Endothelial cell of umbilical vein (primary cell): ENCODE results near the gene OR6B3. TPM values are rescaled to one million over a fixed set of nuclear protein-coding genes. Genes with fewer than 3 reads are reported as not detected.

Experiments used
- BruUV-seq: library from RNA; stranded (reverse); fragments of 400-500 nt; replicated peaks from 2 replicates; lab custom pipeline; 2021; lab: Mats Ljungman, UMichigan
- CTCF ChIA-PET: fragments of 300-600, 350-600 bp; sonication (Branson Sonifier 250); formaldehyde crosslinking; loops from one replicate; lab custom pipeline; 2021; ENCODE audit warnings: antibody characterized with exemption, inconsistent platforms; lab: Charles Lee
- POLR2A ChIA-PET: fragments of 300-600, 350-600 bp; sonication (Branson Sonifier 250); formaldehyde crosslinking; loops from one replicate; lab custom pipeline; 2021; ENCODE audit warnings: antibody characterized with exemption, inconsistent platforms; lab: Charles Lee
- DNase-seq: peaks from one replicate; pipeline ENCODE4 v3.0.0-alpha.2; 2011; ENCODE audit warnings: low read depth, low spot score
- FAIRE-seq: peaks from 2 replicates; lab custom pipeline; 2011; peaks lifted over from hg19 to GRCh38; lab: Jason Lieb, UNC
- H2AFZ ChIP-seq: 2 replicates; pipeline ENCODE4 v1.6.0; 2012; ENCODE audit warnings: low read depth, low read length, control low read depth, inconsistent platforms
- H3K27ac ChIP-seq: 2 replicates; pipeline ENCODE4 v1.5.1; 2011; ENCODE audit warnings: low read depth, mild to moderate bottlenecking, control low read depth, low read length, moderate library complexity; ENCODE audit not compliant: insufficient read depth
- H3K27me3 ChIP-seq, 2 experiments: 2 replicates each; pipeline versions ENCODE4 v1.6.0 to v1.6.1; 2011; ENCODE audit warnings: low read length in 2 of 2, mixed read lengths in 1 of 2; ENCODE audit not compliant: control insufficient read depth in 2 of 2, insufficient read depth in 2 of 2
- H3K36me3 ChIP-seq, 2 experiments: 2 replicates in 1 of 2; 3 replicates in 1 of 2; pipeline ENCODE4 v1.5.1; 2011; ENCODE audit warnings: low read length in 2 of 2, mild to moderate bottlenecking in 1 of 2, moderate library complexity in 1 of 2; ENCODE audit not compliant: control insufficient read depth in 2 of 2, insufficient read depth in 2 of 2; ENCODE audit errors: extremely low read depth in 1 of 2
- H3K4me1 ChIP-seq: 3 replicates; pipeline ENCODE4 v1.5.1; 2011; ENCODE audit warnings: mild to moderate bottlenecking, low read length; ENCODE audit not compliant: control insufficient read depth, insufficient read depth; ENCODE audit errors: extremely low read depth
- H3K4me2 ChIP-seq: 2 replicates; pipeline ENCODE4 v1.6.1; 2011; ENCODE audit warnings: low read length, control low read depth, mixed read lengths; ENCODE audit not compliant: insufficient read depth
- H3K4me3 ChIP-seq, 3 experiments: fragments of 200-600 bp in 1 of 3; sonication (generic), shearing (Covaris generic) in 1 of 3; replicated peaks in 1 of 3; 2 replicates each; pipeline ENCODE4 v1.5.1; 2011 to 2016; ENCODE audit warnings: control low read depth in 3 of 3, low read length in 3 of 3, mild to moderate bottlenecking in 2 of 3, inconsistent platforms in 1 of 3, low read depth in 1 of 3, moderate library complexity in 1 of 3; ENCODE audit not compliant: insufficient read depth in 1 of 3
- H3K79me2 ChIP-seq: 2 replicates; pipeline ENCODE4 v1.6.0; 2012; ENCODE audit warnings: low read length, inconsistent platforms; ENCODE audit not compliant: control insufficient read depth, insufficient read depth
- H3K9ac ChIP-seq: replicated peaks from 2 replicates; pipeline ENCODE3; 2011; ENCODE audit warnings: low read length, control low read depth; ENCODE audit not compliant: insufficient read depth; ENCODE audit errors: extremely low read depth
- H3K9me1 ChIP-seq: replicated peaks from 3 replicates; pipeline ENCODE4 v1.6.0; 2011; ENCODE audit warnings: mild to moderate bottlenecking, low read length; ENCODE audit not compliant: control insufficient read depth, insufficient read depth; ENCODE audit errors: extremely low read depth
- H3K9me3 ChIP-seq: replicated peaks from 2 replicates; pipeline ENCODE4 v1.5.1; 2012; ENCODE audit warnings: low read length, inconsistent platforms; ENCODE audit not compliant: control insufficient read depth, insufficient read depth
- H4K20me1 ChIP-seq: replicated peaks from 2 replicates; pipeline ENCODE3; 2011; ENCODE audit warnings: mild to moderate bottlenecking, low read length; ENCODE audit not compliant: control insufficient read depth, insufficient read depth; ENCODE audit errors: extremely low read depth
- EZH2 ChIP-seq: IDR thresholded peaks from 2 replicates; pipeline ENCODE4 v1.6.1; 2012; ENCODE audit warnings: borderline replicate concordance, low read depth, mild to moderate bottlenecking, moderate library complexity, low read length, inconsistent platforms; ENCODE audit not compliant: severe bottlenecking
- FOS ChIP-seq: IDR thresholded peaks from 2 replicates; pipeline ENCODE4 v1.6.1; 2011; ENCODE audit warnings: mild to moderate bottlenecking, low read length, moderate library complexity, borderline replicate concordance; ENCODE audit not compliant: insufficient read depth
- GATA2 ChIP-seq: IDR thresholded peaks from 2 replicates; pipeline ENCODE4 v1.7.0; 2011; ENCODE audit warnings: low read depth, mild to moderate bottlenecking, moderate library complexity, mixed read lengths, low read length; ENCODE audit not compliant: insufficient read length, insufficient read depth
- JUN ChIP-seq: IDR thresholded peaks from 2 replicates; pipeline ENCODE4 v1.6.1; 2011; ENCODE audit warnings: borderline replicate concordance, low read depth; ENCODE audit not compliant: insufficient read length, insufficient read depth
- MYC ChIP-seq: IDR thresholded peaks from one replicate; pipeline ENCODE4 v1.6.1; 2011; ENCODE audit warnings: mild to moderate bottlenecking, low read depth, low read length
- POLR2A ChIP-seq: IDR thresholded peaks from 2 replicates; pipeline ENCODE4 v1.6.1; 2012; ENCODE audit warnings: low read depth, mild to moderate bottlenecking, control low read depth, low read length
- POLR2AphosphoS5 ChIP-seq: IDR thresholded peaks from 2 replicates; pipeline ENCODE4 v1.6.1; 2012; ENCODE audit warnings: low read depth, mild to moderate bottlenecking, control low read depth, low read length, moderate library complexity; ENCODE audit not compliant: insufficient read depth
- dilution Hi-C: fragments of 300-500 bp; cut with MboI; formaldehyde crosslinking; loops from one replicate; pipeline ENCODE4 v1.15.0; 2019; ENCODE audit warnings: low sequenced_read_pairs; ENCODE audit not compliant: extremely low pct_ligation_motif_present
- intact Hi-C: fragments of 100-400 bp; cut with micrococcal nuclease; formaldehyde crosslinking; loops from one replicate; pipeline ENCODE4 v1.10.0; 2022
- polyA plus RNA-seq, 4 experiments: library from polyadenylated mRNA; depleted of rRNA in 3 of 4; stranded (reverse) in 3 of 4; unstranded in 1 of 4; fragments of >200 nt; gene quantifications; 2 replicates each; pipeline versions ENCODE4 v1.2.1 to v1.2.3, GENCODE V29; 2011 to 2012; ENCODE audit warnings: missing spikeins in 1 of 4
- total RNA-seq: library from RNA; stranded (reverse); gene quantifications from 2 replicates; pipeline ENCODE4 v1.2.3, GENCODE V29; 2021
- TF ChIP-seq, protein P1 (sequence below), 2 donors: IDR thresholded peaks; 1 replicate in 1 of 2; 2 replicates in 1 of 2; pipeline ENCODE4 v1.5.1; 2011; ENCODE audit warnings: low read length in 2 of 2, mild to moderate bottlenecking in 2 of 2, moderate library complexity in 2 of 2, control low read depth in 1 of 2, inconsistent platforms in 1 of 2, low read depth in 1 of 2; ENCODE audit not compliant: insufficient read depth in 1 of 2; ENCODE audit errors: extremely low read depth in 1 of 2
- TF ChIP-seq, protein P2 (sequence below): IDR thresholded peaks from 2 replicates; pipeline ENCODE4 v1.6.1; 2011; ENCODE audit not compliant: insufficient read depth, insufficient read length

Gene OR6B3
- total and polyA plus RNA-seq, 2 donors (not counting 3 experiments of a cell fraction or from before 2014, with no cell fraction given) = not detected

DNA sequence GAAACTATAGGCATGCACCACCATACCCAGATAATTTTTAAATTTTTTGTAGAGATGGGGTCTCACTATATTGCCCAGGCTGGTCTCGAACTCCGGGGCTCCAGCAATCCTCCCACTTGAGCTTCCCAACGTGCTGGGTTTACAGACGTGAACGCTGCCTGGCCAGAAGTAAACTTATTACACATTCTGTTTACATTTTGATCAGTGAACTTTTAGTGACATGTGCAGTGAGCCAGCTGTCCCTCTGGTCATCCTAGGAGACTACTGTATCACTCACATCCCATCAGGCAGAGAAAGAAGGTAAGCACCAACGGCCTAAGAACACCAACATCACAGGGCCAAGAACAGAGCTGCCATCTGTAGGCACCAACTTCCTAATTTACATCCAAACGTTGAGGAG is 50.3 kb downstream of the OR6B3 start:
- ChIA-PET CTCF (interaction anchor here (1.4 to 2.6 kb wide), 3 partner anchors 10 to 18 kb away, joined by 5 to 7 read pairs (median 6); no protein-coding TSS in a partner anchor), POLR2A (no interaction called here)
- FAIRE-seq (no peak), DNase-seq (no peak)
- Histone ChIP-seq H2AFZ (no peak overlapping the region), H3K36me3 (peaks cover 6 to 27% of the 10 kb centered on the region in 2 experiments), H4K20me1 (no peaks in the 10 kb centered on the region), H3K79me2 (no peaks in the 10 kb centered on the region), H3K9ac (no peak overlapping the region), H3K9me3 (no peaks in the 10 kb centered on the region), H3K27ac (no peak overlapping the region), H3K4me3 (no peak overlapping the region), H3K4me1 (no peaks in the 10 kb centered on the region), H3K9me1 (no peaks in the 10 kb centered on the region), H3K27me3 (no peaks in the 10 kb centered on the region), H3K4me2 (no peak overlapping the region)
- dilution Hi-C loops = no loop called here
- BruUV-seq = no TSS peak
- intact Hi-C loops = no loop called here
- TF ChIP-seq EZH2 = no peak
- TF ChIP-seq, protein P1, sequence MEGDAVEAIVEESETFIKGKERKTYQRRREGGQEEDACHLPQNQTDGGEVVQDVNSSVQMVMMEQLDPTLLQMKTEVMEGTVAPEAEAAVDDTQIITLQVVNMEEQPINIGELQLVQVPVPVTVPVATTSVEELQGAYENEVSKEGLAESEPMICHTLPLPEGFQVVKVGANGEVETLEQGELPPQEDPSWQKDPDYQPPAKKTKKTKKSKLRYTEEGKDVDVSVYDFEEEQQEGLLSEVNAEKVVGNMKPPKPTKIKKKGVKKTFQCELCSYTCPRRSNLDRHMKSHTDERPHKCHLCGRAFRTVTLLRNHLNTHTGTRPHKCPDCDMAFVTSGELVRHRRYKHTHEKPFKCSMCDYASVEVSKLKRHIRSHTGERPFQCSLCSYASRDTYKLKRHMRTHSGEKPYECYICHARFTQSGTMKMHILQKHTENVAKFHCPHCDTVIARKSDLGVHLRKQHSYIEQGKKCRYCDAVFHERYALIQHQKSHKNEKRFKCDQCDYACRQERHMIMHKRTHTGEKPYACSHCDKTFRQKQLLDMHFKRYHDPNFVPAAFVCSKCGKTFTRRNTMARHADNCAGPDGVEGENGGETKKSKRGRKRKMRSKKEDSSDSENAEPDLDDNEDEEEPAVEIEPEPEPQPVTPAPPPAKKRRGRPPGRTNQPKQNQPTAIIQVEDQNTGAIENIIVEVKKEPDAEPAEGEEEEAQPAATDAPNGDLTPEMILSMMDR (IDR thresholded peaks at IDR 0.05; ENCODE audit: extremely low read depth in 1 of 2, insufficient read depth in 1 of 2, low read depth in 1 of 2, low read length in 2 of 2) = no peak
- no peak for TF ChIP-seq MYC
- no peak for TF ChIP-seq JUN
- TF ChIP-seq GATA2 = no peak
- TF ChIP-seq, protein P2, sequence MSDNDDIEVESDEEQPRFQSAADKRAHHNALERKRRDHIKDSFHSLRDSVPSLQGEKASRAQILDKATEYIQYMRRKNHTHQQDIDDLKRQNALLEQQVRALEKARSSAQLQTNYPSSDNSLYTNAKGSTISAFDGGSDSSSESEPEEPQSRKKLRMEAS = no peak
- TF ChIP-seq POLR2AphosphoS5 = no peak
- no peak for TF ChIP-seq POLR2A
- TF ChIP-seq FOS = no peak
